Stimulated activated CD8-positive, alpha-beta memory T cell treated with anti-CD3 and anti-CD28 coated beads, Interleukin-15, amount 100 ng/mL, for 4 hours (primary cell): ENCODE measurements around the gene HELB.
A peak's percentile ranks its signal among the peaks of the same experiment; 100 is the strongest.

Experiments used
- DNase-seq, 2 donors: peaks; one replicate each; pipeline ENCODE4 v3.0.0-alpha.2; 2020; ENCODE audit warnings: low read depth in 2 of 2

The HELB gene

GRCh38 chr12:66301944-66302826 lies at the start of gene HELB:
Gene HELB (plus strand): TSS chr12:66302493. CDS start chr12:66302604, 111 bp downstream.
- DNase-seq, result peak; percentile 90 to 95

GRCh38 chr12:66252771-66253170 lies 49.5 kb upstream of the HELB start:
- DNase-seq, result no peak

GRCh38 chr12:66255737-66256136 lies 46.6 kb upstream of the HELB start:
- DNase-seq, result no peak

- DNase-seq, result no peak
These were observed 44.3 kb upstream of the HELB start for GRCh38 chr12:66258011-66258410.

- no peak for DNase-seq
These were observed 39.6 kb upstream of the HELB start for GRCh38 chr12:66262737-66263136.

GRCh38 chr12:66268562-66268961 lies 33.7 kb upstream of the HELB start:
- DNase-seq, result no peak

- DNase-seq, result no peak
These were observed 33.2 kb upstream of the HELB start for GRCh38 chr12:66269142-66269541.

- no peak for DNase-seq
These were observed 32.4 kb upstream of the HELB start for GRCh38 chr12:66269757-66270383.

GRCh38 chr12:66270613-66271012 lies 31.7 kb upstream of the HELB start:
- no peak for DNase-seq

- DNase-seq, result no peak
These were observed 29.6 kb upstream of the HELB start for GRCh38 chr12:66272650-66273049.

GRCh38 chr12:66273147-66273546 lies 29.1 kb upstream of the HELB start:
- DNase-seq, result no peak

GRCh38 chr12:66275040-66275439 lies 27.3 kb upstream of the HELB start:
- no peak for DNase-seq

GRCh38 chr12:66279123-66279712 lies 23.1 kb upstream of the HELB start:
- DNase-seq, result no peak

- DNase-seq, result no peak
These were observed 21.7 kb upstream of the HELB start for GRCh38 chr12:66280561-66280960.

GRCh38 chr12:66282244-66282643 lies 20.0 kb upstream of the HELB start:
- DNase-seq, result no peak

GRCh38 chr12:66287275-66287674 lies 15.0 kb upstream of the HELB start:
- DNase-seq, result no peak

- peak; percentile 1 to 44 for DNase-seq
These were observed 14.2 kb upstream of the HELB start for GRCh38 chr12:66288121-66288520.

- DNase-seq, result no peak
These were observed 12.8 kb upstream of the HELB start for GRCh38 chr12:66289485-66289884.

GRCh38 chr12:66290716-66291200 lies 11.5 kb upstream of the HELB start:
- DNase-seq, result no peak

GRCh38 chr12:66296176-66296683 lies 6.1 kb upstream of the HELB start:
- DNase-seq, result no peak

GRCh38 chr12:66297080-66297479 lies 5.2 kb upstream of the HELB start:
- no peak for DNase-seq

GRCh38 chr12:66297923-66298322 lies 4.4 kb upstream of the HELB start:
- no peak for DNase-seq

- DNase-seq, result no peak
These were observed 505 bp downstream of the HELB start for GRCh38 chr12:66302827-66303169.
